CD4-positive, alpha-beta T cell treated with Interleukin-6 for 4 hours (primary cell): ENCODE data around the gene CCDC110.
A peak's percentile ranks its signal among the peaks of the same experiment; 100 is the strongest.

Experiments used
- DNase-seq: peaks from one replicate; pipeline ENCODE4 v3.0.0-alpha.2; 2020; ENCODE audit warnings: mixed read lengths

The CCDC110 gene

GRCh38 chr4:185412412-185412811 is 59.1 kb downstream of the CCDC110 start:
- DNase-seq: no peak

GRCh38 chr4:185411849-185412248 is 59.7 kb downstream of the CCDC110 start:
- no peak for DNase-seq

- no peak for DNase-seq
Measured at GRCh38 chr4:185408432-185408831, 63.1 kb downstream of the CCDC110 start.

DNA sequence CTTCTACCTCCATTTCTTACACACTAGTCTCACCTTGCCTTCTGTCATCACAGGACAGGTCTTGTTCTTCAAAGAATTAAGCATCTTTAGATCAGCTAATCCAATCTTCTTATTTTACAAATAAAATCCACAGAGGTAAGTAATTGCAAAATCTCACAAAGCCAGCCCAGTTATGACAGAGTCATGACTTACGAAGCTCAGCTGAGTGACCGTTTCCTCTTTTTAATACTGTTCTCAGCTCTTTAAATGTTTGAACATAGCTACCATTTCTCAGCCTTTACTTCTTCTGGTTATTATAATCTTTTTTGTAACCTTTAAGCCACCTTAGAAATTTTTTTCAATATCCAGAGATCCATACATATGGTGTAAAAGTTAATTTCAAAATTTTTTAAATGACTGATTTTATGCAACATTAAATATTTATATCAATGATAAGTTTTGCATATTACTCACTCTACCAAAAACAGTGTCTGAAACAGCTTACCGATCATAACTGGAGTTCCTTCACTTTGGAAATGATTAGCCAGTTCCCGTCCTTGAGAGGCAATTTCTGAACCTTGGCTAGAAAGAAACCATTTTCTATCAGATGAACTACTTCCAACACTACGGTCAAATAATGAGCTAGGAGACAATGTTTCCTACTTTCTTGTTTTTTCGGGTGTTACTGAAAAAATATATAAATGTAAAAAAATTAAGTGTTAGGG is 66.1 kb downstream of the CCDC110 start:
- DNase-seq: no peak

- no peak for DNase-seq
Measured at GRCh38 chr4:185404031-185404430, 67.5 kb downstream of the CCDC110 start.

- no peak for DNase-seq
Measured at GRCh38 chr4:185399466-185399865, 72.1 kb downstream of the CCDC110 start.

- DNase-seq: no peak
Measured at GRCh38 chr4:185398618-185399017, 72.9 kb downstream of the CCDC110 start.

DNA sequence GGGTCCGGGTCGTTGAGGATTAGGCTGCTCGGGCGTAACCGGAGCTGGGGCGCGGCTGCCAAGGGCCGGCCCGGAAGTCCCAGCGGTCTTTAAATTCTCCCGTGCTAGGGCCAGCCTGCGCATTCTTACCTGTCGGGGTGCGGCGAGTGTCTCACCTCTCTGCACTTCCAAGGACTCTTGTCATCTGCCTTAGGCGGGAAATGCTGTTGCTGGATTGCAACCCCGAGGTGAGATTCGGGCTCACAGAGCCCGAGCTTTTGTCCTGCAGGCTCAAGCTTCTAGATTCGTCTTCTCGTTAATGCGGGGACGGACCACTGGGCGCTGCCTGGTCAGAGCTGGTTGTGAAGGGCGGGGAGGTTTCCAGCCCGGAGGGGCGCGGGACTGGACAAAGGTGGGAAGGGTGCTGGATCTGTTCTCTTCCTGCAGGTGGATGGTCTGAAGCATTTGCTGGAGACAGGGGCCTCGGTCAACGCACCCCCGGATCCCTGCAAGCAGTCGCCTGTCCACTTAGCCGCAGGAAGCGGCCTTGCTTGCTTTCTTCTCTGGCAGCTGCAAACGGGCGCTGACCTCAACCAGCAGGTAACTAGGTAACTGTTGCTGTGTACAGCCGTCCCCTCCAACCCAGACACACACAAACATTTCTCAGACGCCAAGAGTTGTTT is 74.7 kb downstream of the CCDC110 start, which contains the start of gene ANKRD37:
Gene ANKRD37 (plus strand): TSS at position 118 of the 662 bp plus-strand sequence. CDS start 83 bp downstream, at position 201.
- DNase-seq: no peak

GRCh38 chr4:185395956-185396723 is 75.4 kb downstream of the CCDC110 start:
- peak; percentile 96 for DNase-seq

GRCh38 chr4:185395238-185395955 is 76.1 kb downstream of the CCDC110 start, which contains the start of gene LRP2BP:
TSS of gene LRP2BP (minus strand) at chr4:185395924. CDS start at chr4:185378186, 17,738 bp downstream.
- DNase-seq: no peak
